Subcutaneous adipose tissue (tissue), 4 donors: ENCODE data around the gene CINP. TPM values are rescaled to one million over a fixed set of nuclear protein-coding genes. Genes with fewer than 3 reads are reported as not detected.

Experiments
- CTCF ChIP-seq: fragments of 450-650 bp; IDR thresholded peaks from one replicate; pipeline ENCODE4 v1.5.1; 2016; ENCODE audit warnings: low read depth, mild to moderate bottlenecking, control low read depth, antibody characterized with exemption, moderate library complexity
- total RNA-seq, 4 donors: library from RNA; depleted of rRNA; stranded (reverse); fragments of >200 nt; gene quantifications; one replicate each; pipeline ENCODE4 v1.1.0, GENCODE V29; 2016

Gene CINP
- total RNA-seq, 4 donors from 2014 or later = 21.8 to 41.1 (median 24.2) TPM

- TF ChIP-seq CTCF = no peak
Observed at GRCh38 chr14:102344485-102344884, 18.2 kb downstream of the CINP start.

GRCh38 chr14:102344084-102344483 lies 18.6 kb downstream of the CINP start:
- no peak for TF ChIP-seq CTCF

- no peak for TF ChIP-seq CTCF
Observed at GRCh38 chr14:102342238-102342637, 20.5 kb downstream of the CINP start.

- no peak for TF ChIP-seq CTCF
Observed at GRCh38 chr14:102341566-102341965, 21.1 kb downstream of the CINP start.

- TF ChIP-seq CTCF = no peak
Observed at GRCh38 chr14:102338724-102339123, 24.0 kb downstream of the CINP start.

GRCh38 chr14:102335163-102335562 lies 27.5 kb downstream of the CINP start:
- no peak for TF ChIP-seq CTCF

- TF ChIP-seq CTCF = no peak
Observed at GRCh38 chr14:102333795-102334705, 28.6 kb downstream of the CINP start.
